Caco-2 (cell line): ENCODE results near the gene RFX5. TPM values are rescaled to one million over a fixed set of nuclear protein-coding genes. Genes with fewer than 3 reads are reported as not detected.
A peak's percentile ranks its signal among the peaks of the same experiment; 100 is the strongest.

Source experiments
- BruUV-seq: library from RNA; stranded (reverse); fragments of 400-500 nt; replicated peaks from 2 replicates; lab custom pipeline; 2021; lab: Mats Ljungman, UMichigan
- CTCF ChIA-PET: fragments of 300-600 bp; sonication (Branson Sonifier 250); formaldehyde crosslinking; loops from one replicate; lab custom pipeline; 2022; ENCODE audit warnings: antibody characterized with exemption; lab: Charles Lee
- POLR2A ChIA-PET: fragments of 300-600 bp; sonication (Branson Sonifier 250); formaldehyde crosslinking; loops from one replicate; lab custom pipeline; 2022; ENCODE audit warnings: antibody characterized with exemption; lab: Charles Lee
- DNase-seq, 2 experiments: peaks; one replicate each; pipeline versions ENCODE4 v3.0.0 to v3.0.0-alpha.2; 2020 to 2022
- H3K27me3 ChIP-seq: replicated peaks from 2 replicates; pipeline ENCODE4 v1.6.0; 2011; ENCODE audit warnings: low read length; ENCODE audit not compliant: control insufficient read depth, insufficient read depth
- H3K36me3 ChIP-seq: 2 replicates; pipeline ENCODE4 v1.5.1; 2011; ENCODE audit warnings: low read length; ENCODE audit not compliant: control insufficient read depth, insufficient read depth
- H3K4me1 ChIP-seq: fragments of 250-450 bp; sonication (Bioruptor Pico); 2 replicates; pipeline ENCODE4 v1.5.1; 2020; ENCODE audit warnings: mild to moderate bottlenecking
- H3K4me3 ChIP-seq: 2 replicates; pipeline ENCODE4 v1.5.1; 2011; ENCODE audit warnings: low read depth, mild to moderate bottlenecking, control low read depth, low read length
- H3K9me3 ChIP-seq: fragments of 250-450 bp; sonication (Bioruptor Pico); 2 replicates; pipeline ENCODE4 v1.5.1; 2020; ENCODE audit warnings: mild to moderate bottlenecking, moderate library complexity
- H3K27ac Mint-ChIP-seq: one replicate; pipeline ENCODE4 v1.8.0; 2022; ENCODE audit warnings: mixed read lengths; ENCODE audit not compliant: unreplicated experiment
- H3K27me3 Mint-ChIP-seq: one replicate; pipeline ENCODE4 v1.8.0; 2022; ENCODE audit warnings: mixed read lengths; ENCODE audit not compliant: insufficient read depth, unreplicated experiment
- H3K36me3 Mint-ChIP-seq: one replicate; pipeline ENCODE4 v1.8.0; 2022; ENCODE audit warnings: mild to moderate bottlenecking, mixed read lengths; ENCODE audit not compliant: insufficient read depth, unreplicated experiment
- H3K4me1 Mint-ChIP-seq: one replicate; pipeline ENCODE4 v1.8.0; 2022; ENCODE audit warnings: low read depth, mixed read lengths; ENCODE audit not compliant: unreplicated experiment
- H3K4me3 Mint-ChIP-seq: one replicate; pipeline ENCODE4 v1.8.0; 2022; ENCODE audit warnings: mild to moderate bottlenecking, moderate library complexity, mixed read lengths; ENCODE audit not compliant: unreplicated experiment
- H3K9me3 Mint-ChIP-seq: one replicate; pipeline ENCODE4 v1.8.0; 2022; ENCODE audit warnings: mixed read lengths; ENCODE audit not compliant: unreplicated experiment
- intact Hi-C: fragments of 100-400 bp; cut with micrococcal nuclease; formaldehyde crosslinking; loops from one replicate; pipeline ENCODE4 v1.10.0; 2022; ENCODE audit not compliant: unreplicated experiment
- total RNA-seq: library from RNA; stranded (reverse); gene quantifications from 2 replicates; pipeline ENCODE4 v1.2.3, GENCODE V29; 2022
- TF ChIP-seq, protein P1 (sequence below), 2 experiments: fragments of 200-600 bp in 1 of 2; IDR thresholded peaks; 1 replicate in 1 of 2; 2 replicates in 1 of 2; pipeline versions ENCODE4 v1.5.1 to v1.8.0; 2011 to 2022; ENCODE audit warnings: antibody characterized with exemption in 1 of 2, control low read depth in 1 of 2, inconsistent platforms in 1 of 2, low read depth in 1 of 2, low read length in 1 of 2, mild to moderate bottlenecking in 1 of 2, moderate library complexity in 1 of 2; ENCODE audit not compliant: insufficient read depth in 1 of 2, severe bottlenecking in 1 of 2, unreplicated experiment in 1 of 2

Gene RFX5
- total RNA-seq, 1 experiment from 2014 or later, result 23.3 TPM

DNA sequence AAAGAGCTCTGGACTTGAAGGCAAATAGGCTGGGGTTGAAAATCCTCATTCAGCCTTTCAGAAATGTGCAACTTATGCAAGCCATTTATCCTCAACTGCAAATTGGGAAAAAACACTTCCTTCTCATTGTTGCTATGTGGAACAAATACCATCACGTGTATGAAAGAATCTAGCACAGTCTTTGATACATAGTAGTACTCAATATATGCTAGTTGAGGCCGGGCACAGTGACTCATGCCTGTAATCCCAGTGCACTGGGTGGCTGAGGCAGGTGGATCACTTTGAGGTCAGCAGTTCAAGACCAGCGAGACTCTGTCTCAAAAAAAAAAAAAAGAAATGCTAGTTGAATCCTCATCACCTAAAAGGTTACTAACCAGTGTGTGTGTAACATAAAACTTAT, 28.1 kb downstream of the RFX5 start:
- no peak overlapping the region for H3K27ac Mint-ChIP-seq
- H3K4me3 ChIP-seq, result no peak overlapping the region
- ChIA-PET CTCF (no interaction called here), POLR2A (no interaction called here)
- H3K27me3 ChIP-seq, result no peaks in the 10 kb centered on the region
- no TSS peak for BruUV-seq
- DNase-seq, result no peak
- TF ChIP-seq, protein P1, sequence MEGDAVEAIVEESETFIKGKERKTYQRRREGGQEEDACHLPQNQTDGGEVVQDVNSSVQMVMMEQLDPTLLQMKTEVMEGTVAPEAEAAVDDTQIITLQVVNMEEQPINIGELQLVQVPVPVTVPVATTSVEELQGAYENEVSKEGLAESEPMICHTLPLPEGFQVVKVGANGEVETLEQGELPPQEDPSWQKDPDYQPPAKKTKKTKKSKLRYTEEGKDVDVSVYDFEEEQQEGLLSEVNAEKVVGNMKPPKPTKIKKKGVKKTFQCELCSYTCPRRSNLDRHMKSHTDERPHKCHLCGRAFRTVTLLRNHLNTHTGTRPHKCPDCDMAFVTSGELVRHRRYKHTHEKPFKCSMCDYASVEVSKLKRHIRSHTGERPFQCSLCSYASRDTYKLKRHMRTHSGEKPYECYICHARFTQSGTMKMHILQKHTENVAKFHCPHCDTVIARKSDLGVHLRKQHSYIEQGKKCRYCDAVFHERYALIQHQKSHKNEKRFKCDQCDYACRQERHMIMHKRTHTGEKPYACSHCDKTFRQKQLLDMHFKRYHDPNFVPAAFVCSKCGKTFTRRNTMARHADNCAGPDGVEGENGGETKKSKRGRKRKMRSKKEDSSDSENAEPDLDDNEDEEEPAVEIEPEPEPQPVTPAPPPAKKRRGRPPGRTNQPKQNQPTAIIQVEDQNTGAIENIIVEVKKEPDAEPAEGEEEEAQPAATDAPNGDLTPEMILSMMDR (IDR thresholded peaks at IDR 0.05; ENCODE audit: insufficient read depth in 1 of 2, low read depth in 1 of 2, low read length in 1 of 2, severe bottlenecking in 1 of 2, unreplicated experiment in 1 of 2), result no peak
- H3K9me3 ChIP-seq, result no peaks in the 10 kb centered on the region
- intact Hi-C loops, result no loop called here
- no peaks in the 10 kb centered on the region; the same call in 1 of the 2 replicates for H3K36me3 ChIP-seq
- H3K4me3 Mint-ChIP-seq, result no peak overlapping the region
- no peaks in the 10 kb centered on the region for H3K9me3 Mint-ChIP-seq
- peaks cover 24% of the 10 kb centered on the region for H3K4me1 ChIP-seq
- H3K4me1 Mint-ChIP-seq, result peaks cover 20% of the 10 kb centered on the region
- H3K27me3 Mint-ChIP-seq, result no peaks in the 10 kb centered on the region
- peaks cover 32% of the 10 kb centered on the region for H3K36me3 Mint-ChIP-seq

DNA sequence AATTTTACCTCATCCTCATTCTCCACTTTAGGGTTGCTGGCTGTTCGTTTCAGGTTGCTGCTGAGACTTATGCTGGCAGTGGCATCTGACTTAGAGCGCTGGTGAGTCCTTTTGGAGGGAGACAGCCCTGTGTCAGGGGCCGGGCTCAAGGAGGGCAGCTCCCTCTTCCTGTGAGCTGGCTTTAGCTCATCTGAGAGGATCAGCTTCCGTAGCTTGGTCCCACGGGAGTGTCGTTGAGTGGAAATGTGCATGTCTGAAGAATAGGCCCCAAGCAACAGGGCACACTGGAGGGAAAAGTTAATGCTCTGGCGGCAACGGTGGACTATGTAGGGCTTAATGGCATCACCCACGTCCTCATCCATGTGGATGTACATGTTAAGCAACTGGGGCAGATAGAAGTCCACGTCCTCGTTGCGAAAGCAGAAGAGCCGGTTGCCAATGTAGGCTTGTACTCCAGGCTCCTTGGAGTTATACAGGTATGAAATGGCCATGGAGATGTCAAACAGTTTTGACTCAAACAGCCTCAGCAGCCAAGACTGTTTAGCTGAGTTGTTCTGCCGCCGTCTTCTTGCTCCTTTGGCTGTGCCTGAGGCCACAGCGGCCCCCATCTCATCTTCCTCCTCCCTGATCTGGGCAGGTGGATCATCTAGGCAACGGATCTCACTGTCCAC, 31.4 kb downstream of the RFX5 start:
- H3K4me3 ChIP-seq, result no peak overlapping the region
- H3K9me3 ChIP-seq, result no peaks in the 10 kb centered on the region
- peaks cover 49% of the 10 kb centered on the region for H3K36me3 Mint-ChIP-seq
- POLR2A ChIA-PET, result interaction anchor here (1.0 kb wide), 1 partner anchor 12 kb away, joined by 3 read pairs; the partner anchor contains the start of gene PI4KB
- CTCF ChIA-PET, result interaction anchor here (1.2 to 1.5 kb wide), 2 partner anchors 15 to 25 kb away, joined by 4 to 5 read pairs; no protein-coding TSS in a partner anchor
- no peaks in the 10 kb centered on the region for H3K27me3 Mint-ChIP-seq
- H3K27ac Mint-ChIP-seq, result peak overlapping the region; percentile 37
- peaks cover 49% of the 10 kb centered on the region for H3K4me1 Mint-ChIP-seq
- intact Hi-C loops, result no loop called here
- H3K36me3 ChIP-seq, result no peaks in the 10 kb centered on the region
- TF ChIP-seq, protein P1 (IDR thresholded peaks at IDR 0.05; ENCODE audit: insufficient read depth in 1 of 2, low read depth in 1 of 2, low read length in 1 of 2, severe bottlenecking in 1 of 2, unreplicated experiment in 1 of 2), result no peak
- no peaks in the 10 kb centered on the region for H3K27me3 ChIP-seq
- no peak overlapping the region for H3K4me3 Mint-ChIP-seq
- DNase-seq, result no peak
- peaks cover 57% of the 10 kb centered on the region for H3K4me1 ChIP-seq
- BruUV-seq, result no TSS peak
- H3K9me3 Mint-ChIP-seq, result no peaks in the 10 kb centered on the region

DNA sequence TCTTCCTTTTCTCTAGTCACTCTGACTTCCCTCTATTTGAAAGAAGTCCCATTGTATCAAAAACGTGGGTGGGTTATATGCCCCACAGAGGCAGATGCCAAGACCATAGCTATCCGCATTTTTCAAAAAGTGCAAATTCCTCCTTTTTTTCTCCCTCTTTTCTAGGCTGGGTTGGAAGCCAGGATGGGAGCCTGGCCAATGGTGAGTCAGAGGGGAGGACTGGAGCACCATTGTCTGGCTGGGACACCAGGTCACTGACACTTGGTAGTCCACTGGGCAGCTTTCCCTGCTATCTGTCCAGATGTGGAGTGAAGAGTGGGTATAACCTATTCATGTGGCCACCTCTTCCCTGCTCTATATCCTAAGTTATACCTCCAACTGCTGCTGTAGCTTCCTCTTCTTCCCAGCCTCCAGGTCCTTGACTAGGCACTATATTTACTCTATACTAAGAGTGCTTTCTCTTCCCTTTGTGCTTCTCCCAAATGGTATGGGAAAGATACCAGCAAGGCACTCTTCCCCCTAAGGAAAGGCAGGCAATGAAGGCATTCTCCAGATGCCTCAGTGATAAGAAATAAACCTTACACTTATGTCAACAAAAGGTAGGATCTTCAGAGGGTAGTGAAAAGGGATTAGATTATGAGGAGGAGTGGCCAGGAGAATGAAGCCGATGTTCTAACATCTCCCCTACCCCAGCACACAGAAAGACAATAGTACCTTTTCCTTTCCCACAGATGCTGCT, 32.7 kb downstream of the RFX5 start:
- DNase-seq, result peak; percentile 57 to 59
- H3K4me3 ChIP-seq, result no peak overlapping the region
- Mint-ChIP-seq H3K4me1 (peaks cover 49% of the 10 kb centered on the region), H3K36me3 (peaks cover 55% of the 10 kb centered on the region), H3K4me3 (peak overlapping the region; percentile 37), H3K9me3 (no peaks in the 10 kb centered on the region), H3K27me3 (no peaks in the 10 kb centered on the region), H3K27ac (peak overlapping the region; percentile 78)
- intact Hi-C loops, result loop anchor here (1.0 kb wide), 1 partner anchor 13 kb away; the partner anchor contains the start of gene PI4KB
- no peaks in the 10 kb centered on the region for H3K9me3 ChIP-seq
- H3K4me1 ChIP-seq, result peaks cover 67% of the 10 kb centered on the region
- no peaks in the 10 kb centered on the region for H3K36me3 ChIP-seq
- CTCF ChIA-PET, result interaction anchor here (1.0 to 1.3 kb wide), 2 partner anchors 13 to 27 kb away, joined by 3 read pairs; no protein-coding TSS in a partner anchor
- TF ChIP-seq, protein P1 (IDR thresholded peaks at IDR 0.05; ENCODE audit: insufficient read depth in 1 of 2, low read depth in 1 of 2, low read length in 1 of 2, severe bottlenecking in 1 of 2, unreplicated experiment in 1 of 2), result no peak
- BruUV-seq, result TSS peak; percentile 45
- POLR2A ChIA-PET, result interaction anchor here (0.7 to 0.8 kb wide), 2 partner anchors 15 to 197 kb away, joined by 3 to 11 read pairs; partner anchors contain the start of gene CGN
- no peaks in the 10 kb centered on the region for H3K27me3 ChIP-seq
